NCI-H1417 treated with DMSO at 0.1 percent for 48 hours (cell line): Measurements from ENCODE around the gene LAMB3.

Source experiments
- DNase-seq: peaks from one replicate; lab custom pipeline; 2025; lab: John Stamatoyannopoulos, UW

Gene LAMB3

GRCh38 chr1:209617755-209618154 is 34.5 kb downstream of the LAMB3 start:
- no peak for DNase-seq

- no peak for DNase-seq
Observed at GRCh38 chr1:209617047-209617673, 35.1 kb downstream of the LAMB3 start.

- DNase-seq: no peak
Observed at GRCh38 chr1:209616366-209617046, 35.7 kb downstream of the LAMB3 start.

GRCh38 chr1:209614906-209615305 is 37.3 kb downstream of the LAMB3 start:
- no peak for DNase-seq

- DNase-seq: no peak
Observed at GRCh38 chr1:209614151-209614420, 38.1 kb downstream of the LAMB3 start.

GRCh38 chr1:209613400-209614150 is 38.6 kb downstream of the LAMB3 start:
- DNase-seq: no peak

- no peak for DNase-seq
Observed at GRCh38 chr1:209612646-209613399, 39.4 kb downstream of the LAMB3 start.

GRCh38 chr1:209611771-209612570 is 40.3 kb downstream of the LAMB3 start:
- no peak for DNase-seq

GRCh38 chr1:209610631-209610905 is 41.7 kb downstream of the LAMB3 start:
- DNase-seq: no peak

GRCh38 chr1:209609791-209610630 is 42.2 kb downstream of the LAMB3 start:
- no peak for DNase-seq

GRCh38 chr1:209609041-209609790 is 43.0 kb downstream of the LAMB3 start:
- DNase-seq: no peak

GRCh38 chr1:209607795-209608178 is 44.4 kb downstream of the LAMB3 start:
- no peak for DNase-seq

GRCh38 chr1:209607102-209607794 is 45.0 kb downstream of the LAMB3 start:
- DNase-seq: no peak

GRCh38 chr1:209603877-209604276 is 48.3 kb downstream of the LAMB3 start:
- no peak for DNase-seq

GRCh38 chr1:209601809-209602657 is 50.2 kb downstream of the LAMB3 start:
- no peak for DNase-seq

- no peak for DNase-seq
Observed at GRCh38 chr1:209600541-209600940, 51.7 kb downstream of the LAMB3 start.

GRCh38 chr1:209598227-209598626 is 54.0 kb downstream of the LAMB3 start:
- no peak for DNase-seq

GRCh38 chr1:209597499-209597898 is 54.7 kb downstream of the LAMB3 start:
- no peak for DNase-seq
